ENCODE results near the gene ERN2.

DNA sequence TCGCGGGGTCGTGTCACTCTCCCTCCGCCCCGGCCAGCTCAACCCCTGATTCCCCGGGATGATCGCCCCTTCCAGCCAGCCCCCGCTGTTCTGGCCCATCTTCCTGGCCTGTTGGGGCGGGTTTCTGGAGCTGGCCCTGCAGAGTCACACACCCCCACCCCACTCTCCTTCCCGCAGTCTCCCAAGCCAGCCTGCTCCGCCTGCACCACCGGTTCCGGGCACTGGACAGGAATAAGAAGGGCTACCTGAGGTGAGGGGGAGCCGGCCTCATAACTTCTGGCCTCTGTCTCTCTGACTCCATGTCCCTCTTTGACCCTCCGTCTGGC, 42.4 kb upstream of the ERN2 start:
- TF ChIP-seq POLR2AphosphoS5 (IDR thresholded peaks at IDR 0.05; ENCODE audit: low read depth, low read length) (no peak), POLR2A (IDR thresholded peaks at IDR 0.05; ENCODE audit: low read depth, low read length) (no peak), TAF1 (IDR thresholded peaks at IDR 0.05; ENCODE audit: borderline replicate concordance, low read depth, low read length) (no peak)
